Heart left ventricle (tissue), 13 donors: ENCODE results near the gene TREML4.

ENCODE experiments used
- POLR2A ChIP-seq, 2 donors: fragments of 450-650 bp; IDR thresholded peaks; one replicate each; pipeline ENCODE4 v1.6.1; 2017; ENCODE audit warnings: antibody characterized with exemption in 2 of 2, mild to moderate bottlenecking in 2 of 2, moderate library complexity in 2 of 2
- TF ChIP-seq, protein P1 (sequence below), 12 donors: fragments of 200-600 bp; sonication (generic) in 4 of 12; IDR thresholded peaks; one replicate each; pipeline versions ENCODE4 v1.5.0 to v1.8.0; 2018 to 2022; ENCODE audit warnings: antibody characterized with exemption in 12 of 12, mild to moderate bottlenecking in 5 of 12
- donor health status: ischemic (EF 13 %, LVEDD 7.1; RV severe dilation, severe dysfunction).
- donor health status: DM: no; HTN: yes; CAD: no.
- donor health status: DM: no; HTN: no; CAD: no.
- donor health status: ischemic (EF 25% LVEDD 6.9; RV normal size, moderate dysfunction).
- donor health status: ischemic (EF 25% LVEDD 5.7; RV mildly dilated, moderate dysfunction).
- donor health status: ischemic (EF 35%, LVEDD 5.7; RV mildly dilated, moderate dysfunction).
- donor health status: nonischemic (EF 11% LVEDD 7.7; RV severe dilation, severe dysfunction).
- donor health status: DM: yes; HTN: yes; CAD: no.
- donor health status: PGD.
- donor health status: ischemic (EF 29% LVEDD 5.4; RV normal size, mild dysfunction).
- donor health status: nonischemic (EF 23%, LVEDD 6.1; RV moderate dilation, normal function).

DNA sequence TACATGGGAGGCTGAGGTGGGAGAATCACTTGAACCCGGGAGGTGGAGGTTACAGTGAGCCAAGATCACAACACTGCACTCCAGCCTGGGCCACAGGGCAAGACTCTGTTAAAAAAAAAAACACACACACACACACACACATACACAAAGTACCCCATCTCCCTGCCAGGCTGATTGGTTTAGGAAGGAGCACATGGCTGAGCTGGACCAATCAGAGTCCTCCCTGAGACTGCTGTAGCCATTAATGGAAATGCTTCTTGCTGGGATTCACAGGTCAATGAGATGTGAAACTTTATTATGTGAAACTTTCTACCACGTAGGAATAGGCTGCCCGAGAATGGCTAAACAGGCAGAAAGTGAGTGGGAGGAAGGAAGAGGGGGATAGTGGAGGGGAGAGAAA, 55.5 kb downstream of the TREML4 start:
- TF ChIP-seq, protein P1, sequence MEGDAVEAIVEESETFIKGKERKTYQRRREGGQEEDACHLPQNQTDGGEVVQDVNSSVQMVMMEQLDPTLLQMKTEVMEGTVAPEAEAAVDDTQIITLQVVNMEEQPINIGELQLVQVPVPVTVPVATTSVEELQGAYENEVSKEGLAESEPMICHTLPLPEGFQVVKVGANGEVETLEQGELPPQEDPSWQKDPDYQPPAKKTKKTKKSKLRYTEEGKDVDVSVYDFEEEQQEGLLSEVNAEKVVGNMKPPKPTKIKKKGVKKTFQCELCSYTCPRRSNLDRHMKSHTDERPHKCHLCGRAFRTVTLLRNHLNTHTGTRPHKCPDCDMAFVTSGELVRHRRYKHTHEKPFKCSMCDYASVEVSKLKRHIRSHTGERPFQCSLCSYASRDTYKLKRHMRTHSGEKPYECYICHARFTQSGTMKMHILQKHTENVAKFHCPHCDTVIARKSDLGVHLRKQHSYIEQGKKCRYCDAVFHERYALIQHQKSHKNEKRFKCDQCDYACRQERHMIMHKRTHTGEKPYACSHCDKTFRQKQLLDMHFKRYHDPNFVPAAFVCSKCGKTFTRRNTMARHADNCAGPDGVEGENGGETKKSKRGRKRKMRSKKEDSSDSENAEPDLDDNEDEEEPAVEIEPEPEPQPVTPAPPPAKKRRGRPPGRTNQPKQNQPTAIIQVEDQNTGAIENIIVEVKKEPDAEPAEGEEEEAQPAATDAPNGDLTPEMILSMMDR (IDR thresholded peaks at IDR 0.05), result no peak
- TF ChIP-seq POLR2A (IDR thresholded peaks at IDR 0.05), result no peak
